ENCODE results near the gene ZNF438. TPM values are rescaled to one million over a fixed set of nuclear protein-coding genes. Genes with fewer than 3 reads are reported as not detected.

Gene ZNF438
- total and polyA plus RNA-seq, 2 of the 13 experiments (the other 11 are each of a cell fraction or from before 2014, with no cell fraction given), result 0.75 to 0.83 TPM

DNA sequence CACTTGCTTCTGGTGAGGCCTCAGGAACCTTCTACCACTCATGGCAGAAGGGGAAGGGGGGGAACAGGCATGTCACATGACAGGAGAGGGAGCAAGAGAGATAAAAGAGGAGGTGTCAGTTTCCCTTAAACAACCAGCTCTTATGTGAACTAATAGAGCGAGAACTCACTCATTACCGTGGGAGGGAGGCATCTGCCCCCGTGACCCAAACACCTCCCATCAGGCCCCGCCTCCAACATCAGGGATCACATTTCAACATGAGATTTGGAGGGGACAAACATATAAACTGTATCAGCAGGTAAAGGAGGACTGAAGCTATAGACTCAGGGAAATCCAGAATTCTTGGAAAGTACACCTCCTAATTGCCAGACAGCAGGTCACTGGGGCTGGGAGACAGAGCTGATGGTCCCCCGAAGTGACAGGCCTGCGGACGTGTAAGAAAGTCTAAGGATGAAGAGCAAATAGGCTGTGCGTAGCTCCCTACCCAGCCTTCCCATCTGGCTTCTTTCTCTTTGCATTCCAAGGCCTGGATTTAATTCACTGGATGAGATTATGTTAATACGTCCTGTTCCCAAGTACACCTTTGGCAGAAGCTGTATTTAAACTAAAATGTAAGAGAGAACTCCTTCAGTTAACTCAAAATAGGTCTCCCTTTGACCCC is 215.4 kb downstream of the ZNF438 start:
- FAIRE-seq (no peak), DNase-seq (ENCODE audit: low spot score) (no peak), ATAC-seq (no peak)
- H3K9ac ChIP-seq (ENCODE audit: insufficient read depth, low read depth, low read length), result no peak overlapping the region
- no peaks in the 10 kb centered on the region for H4K20me1 ChIP-seq (ENCODE audit: insufficient read depth, low read length)
- POLR2A ChIA-PET, result no interaction called here
- no peak overlapping the region for H3K4me3 ChIP-seq (replicated peaks in 1 of 3; ENCODE audit: insufficient read depth in 1 of 3, low read depth in 2 of 3, low read length in 3 of 3)
- H3K36me3 ChIP-seq (replicated peaks in 1 of 2; ENCODE audit: control insufficient read depth in 1 of 2, insufficient read depth in 2 of 2, low read length in 2 of 2), result no peaks in the 10 kb centered on the region
- in situ Hi-C loops (cut with HindIII; ENCODE audit: extremely low pct_ligation_motif_present, low pct_unique_long_range_greater_than_20kb), result no loop called here
- H3K4me1 ChIP-seq (ENCODE audit: insufficient read depth, low read length), result no peaks in the 10 kb centered on the region; the same call in 1 of the 2 replicates
- TF ChIP-seq ZNF3 (CRISPR knock-in tag; IDR thresholded peaks at IDR 0.05) (no peak), SPEN (CRISPR knock-in tag; IDR thresholded peaks at IDR 0.05; ENCODE audit: low read depth) (no peak), CC2D1A (CRISPR knock-in tag; IDR thresholded peaks at IDR 0.05) (no peak), MED1 (CRISPR knock-in tag; IDR thresholded peaks at IDR 0.05) (no peak), MTF2 (CRISPR knock-in tag; IDR thresholded peaks at IDR 0.05; ENCODE audit: borderline replicate concordance) (no peak), ZNF768 (CRISPR knock-in tag; IDR thresholded peaks at IDR 0.05) (no peak), TMF1 (CRISPR knock-in tag; IDR thresholded peaks at IDR 0.05; ENCODE audit: low read depth) (no peak), ZNF660 (CRISPR knock-in tag; IDR thresholded peaks at IDR 0.05; ENCODE audit: borderline replicate concordance, low read depth) (no peak), ZNF256 (CRISPR knock-in tag; conservative IDR thresholded peaks at IDR 0.05) (no peak), MTF1 (CRISPR knock-in tag; IDR thresholded peaks at IDR 0.05) (no peak), KLF9 (CRISPR knock-in tag; IDR thresholded peaks at IDR 0.05; ENCODE audit: low read depth) (no peak)
- TF ChIP-seq, protein P1, sequence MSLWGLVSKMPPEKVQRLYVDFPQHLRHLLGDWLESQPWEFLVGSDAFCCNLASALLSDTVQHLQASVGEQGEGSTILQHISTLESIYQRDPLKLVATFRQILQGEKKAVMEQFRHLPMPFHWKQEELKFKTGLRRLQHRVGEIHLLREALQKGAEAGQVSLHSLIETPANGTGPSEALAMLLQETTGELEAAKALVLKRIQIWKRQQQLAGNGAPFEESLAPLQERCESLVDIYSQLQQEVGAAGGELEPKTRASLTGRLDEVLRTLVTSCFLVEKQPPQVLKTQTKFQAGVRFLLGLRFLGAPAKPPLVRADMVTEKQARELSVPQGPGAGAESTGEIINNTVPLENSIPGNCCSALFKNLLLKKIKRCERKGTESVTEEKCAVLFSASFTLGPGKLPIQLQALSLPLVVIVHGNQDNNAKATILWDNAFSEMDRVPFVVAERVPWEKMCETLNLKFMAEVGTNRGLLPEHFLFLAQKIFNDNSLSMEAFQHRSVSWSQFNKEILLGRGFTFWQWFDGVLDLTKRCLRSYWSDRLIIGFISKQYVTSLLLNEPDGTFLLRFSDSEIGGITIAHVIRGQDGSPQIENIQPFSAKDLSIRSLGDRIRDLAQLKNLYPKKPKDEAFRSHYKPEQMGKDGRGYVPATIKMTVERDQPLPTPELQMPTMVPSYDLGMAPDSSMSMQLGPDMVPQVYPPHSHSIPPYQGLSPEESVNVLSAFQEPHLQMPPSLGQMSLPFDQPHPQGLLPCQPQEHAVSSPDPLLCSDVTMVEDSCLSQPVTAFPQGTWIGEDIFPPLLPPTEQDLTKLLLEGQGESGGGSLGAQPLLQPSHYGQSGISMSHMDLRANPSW (CRISPR knock-in tag; IDR thresholded peaks at IDR 0.05; ENCODE audit: borderline replicate concordance), result no peak
- TF ChIP-seq, protein P2, sequence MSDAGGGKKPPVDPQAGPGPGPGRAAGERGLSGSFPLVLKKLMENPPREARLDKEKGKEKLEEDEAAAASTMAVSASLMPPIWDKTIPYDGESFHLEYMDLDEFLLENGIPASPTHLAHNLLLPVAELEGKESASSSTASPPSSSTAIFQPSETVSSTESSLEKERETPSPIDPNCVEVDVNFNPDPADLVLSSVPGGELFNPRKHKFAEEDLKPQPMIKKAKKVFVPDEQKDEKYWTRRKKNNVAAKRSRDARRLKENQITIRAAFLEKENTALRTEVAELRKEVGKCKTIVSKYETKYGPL (CRISPR knock-in tag; IDR thresholded peaks at IDR 0.05), result no peak
- TF ChIP-seq, protein P3, sequence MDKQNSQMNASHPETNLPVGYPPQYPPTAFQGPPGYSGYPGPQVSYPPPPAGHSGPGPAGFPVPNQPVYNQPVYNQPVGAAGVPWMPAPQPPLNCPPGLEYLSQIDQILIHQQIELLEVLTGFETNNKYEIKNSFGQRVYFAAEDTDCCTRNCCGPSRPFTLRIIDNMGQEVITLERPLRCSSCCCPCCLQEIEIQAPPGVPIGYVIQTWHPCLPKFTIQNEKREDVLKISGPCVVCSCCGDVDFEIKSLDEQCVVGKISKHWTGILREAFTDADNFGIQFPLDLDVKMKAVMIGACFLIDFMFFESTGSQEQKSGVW (CRISPR knock-in tag; IDR thresholded peaks at IDR 0.05; ENCODE audit: borderline replicate concordance), result no peak
- TF ChIP-seq, protein P4, sequence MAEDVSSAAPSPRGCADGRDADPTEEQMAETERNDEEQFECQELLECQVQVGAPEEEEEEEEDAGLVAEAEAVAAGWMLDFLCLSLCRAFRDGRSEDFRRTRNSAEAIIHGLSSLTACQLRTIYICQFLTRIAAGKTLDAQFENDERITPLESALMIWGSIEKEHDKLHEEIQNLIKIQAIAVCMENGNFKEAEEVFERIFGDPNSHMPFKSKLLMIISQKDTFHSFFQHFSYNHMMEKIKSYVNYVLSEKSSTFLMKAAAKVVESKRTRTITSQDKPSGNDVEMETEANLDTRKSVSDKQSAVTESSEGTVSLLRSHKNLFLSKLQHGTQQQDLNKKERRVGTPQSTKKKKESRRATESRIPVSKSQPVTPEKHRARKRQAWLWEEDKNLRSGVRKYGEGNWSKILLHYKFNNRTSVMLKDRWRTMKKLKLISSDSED (CRISPR knock-in tag; IDR thresholded peaks at IDR 0.05), result no peak
- TF ChIP-seq, protein P5, sequence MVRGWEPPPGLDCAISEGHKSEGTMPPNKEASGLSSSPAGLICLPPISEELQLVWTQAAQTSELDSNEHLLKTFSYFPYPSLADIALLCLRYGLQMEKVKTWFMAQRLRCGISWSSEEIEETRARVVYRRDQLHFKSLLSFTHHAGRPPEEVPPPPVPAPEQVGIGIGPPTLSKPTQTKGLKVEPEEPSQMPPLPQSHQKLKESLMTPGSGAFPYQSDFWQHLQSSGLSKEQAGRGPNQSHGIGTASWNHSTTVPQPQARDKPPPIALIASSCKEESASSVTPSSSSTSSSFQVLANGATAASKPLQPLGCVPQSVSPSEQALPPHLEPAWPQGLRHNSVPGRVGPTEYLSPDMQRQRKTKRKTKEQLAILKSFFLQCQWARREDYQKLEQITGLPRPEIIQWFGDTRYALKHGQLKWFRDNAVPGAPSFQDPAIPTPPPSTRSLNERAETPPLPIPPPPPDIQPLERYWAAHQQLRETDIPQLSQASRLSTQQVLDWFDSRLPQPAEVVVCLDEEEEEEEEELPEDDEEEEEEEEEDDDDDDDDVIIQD (CRISPR knock-in tag; IDR thresholded peaks at IDR 0.05; ENCODE audit: low read depth), result no peak
- no peak overlapping the region for H2AFZ ChIP-seq (ENCODE audit: low read length)
- peaks cover 0 to 25% of the 10 kb centered on the region in 2 experiments; a peak in 3 of 5 replicates for H3K27me3 ChIP-seq (ENCODE audit: control insufficient read depth in 1 of 2, insufficient read depth in 2 of 2, low read length in 2 of 2)
- H3K79me2 ChIP-seq (ENCODE audit: insufficient read depth, low read length), result no peaks in the 10 kb centered on the region
- H3K9me3 ChIP-seq (ENCODE audit: low read length), result no peaks in the 10 kb centered on the region
- CTCF ChIA-PET (ENCODE audit: low intra/inter-chr PET ratio, low total read pairs), result no interaction called here
- BruUV-seq (replicated peaks), result no TSS peak
- WGBS (ENCODE audit: low lambda C conversion rate), result 16% methylated on average over 9 of the region's 9 CpGs
- intact Hi-C loops (cut with micrococcal nuclease; ENCODE audit: unreplicated experiment), result no loop called here
- no peak overlapping the region for H3K27ac ChIP-seq (ENCODE audit: extremely low read length, insufficient read depth, low read length)
- H3K4me2 ChIP-seq (ENCODE audit: low read depth, low read length), result no peak overlapping the region

Measured in HepG2 (cell line).